Measurements from ENCODE around the gene SLC17A4.

DNA sequence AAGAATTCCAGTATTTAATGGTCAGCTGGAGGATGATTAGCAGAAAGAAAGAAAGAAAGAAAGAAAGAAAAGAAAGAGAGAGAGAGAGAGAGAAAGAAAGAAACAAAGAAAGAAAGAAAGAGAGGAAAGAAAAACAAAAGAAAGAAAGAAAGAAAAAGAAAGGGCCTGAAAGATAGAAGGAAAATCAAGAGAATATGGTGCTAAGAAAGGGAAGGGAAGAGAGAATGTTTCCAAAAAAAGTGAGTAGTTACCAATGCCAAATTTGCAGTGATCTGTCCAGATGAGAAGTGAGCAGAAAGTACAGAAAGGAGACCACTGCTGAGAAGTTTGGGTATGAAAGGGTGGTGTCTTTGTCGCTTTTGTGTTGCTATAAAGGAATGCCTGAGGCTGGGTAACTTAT is 26.6 kb downstream of the SLC17A4 start:
- no peak for TF ChIP-seq RAD21 (IDR thresholded peaks at IDR 0.05; ENCODE audit: insufficient read depth, low read depth, low read length)
- TF ChIP-seq NFXL1 (IDR thresholded peaks at IDR 0.05; ENCODE audit: borderline replicate concordance): no peak
- TF ChIP-seq, protein P1, sequence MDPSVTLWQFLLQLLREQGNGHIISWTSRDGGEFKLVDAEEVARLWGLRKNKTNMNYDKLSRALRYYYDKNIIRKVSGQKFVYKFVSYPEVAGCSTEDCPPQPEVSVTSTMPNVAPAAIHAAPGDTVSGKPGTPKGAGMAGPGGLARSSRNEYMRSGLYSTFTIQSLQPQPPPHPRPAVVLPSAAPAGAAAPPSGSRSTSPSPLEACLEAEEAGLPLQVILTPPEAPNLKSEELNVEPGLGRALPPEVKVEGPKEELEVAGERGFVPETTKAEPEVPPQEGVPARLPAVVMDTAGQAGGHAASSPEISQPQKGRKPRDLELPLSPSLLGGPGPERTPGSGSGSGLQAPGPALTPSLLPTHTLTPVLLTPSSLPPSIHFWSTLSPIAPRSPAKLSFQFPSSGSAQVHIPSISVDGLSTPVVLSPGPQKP (IDR thresholded peaks at IDR 0.05; ENCODE audit: low read depth, low read length): no peak
- TF ChIP-seq, protein P2, sequence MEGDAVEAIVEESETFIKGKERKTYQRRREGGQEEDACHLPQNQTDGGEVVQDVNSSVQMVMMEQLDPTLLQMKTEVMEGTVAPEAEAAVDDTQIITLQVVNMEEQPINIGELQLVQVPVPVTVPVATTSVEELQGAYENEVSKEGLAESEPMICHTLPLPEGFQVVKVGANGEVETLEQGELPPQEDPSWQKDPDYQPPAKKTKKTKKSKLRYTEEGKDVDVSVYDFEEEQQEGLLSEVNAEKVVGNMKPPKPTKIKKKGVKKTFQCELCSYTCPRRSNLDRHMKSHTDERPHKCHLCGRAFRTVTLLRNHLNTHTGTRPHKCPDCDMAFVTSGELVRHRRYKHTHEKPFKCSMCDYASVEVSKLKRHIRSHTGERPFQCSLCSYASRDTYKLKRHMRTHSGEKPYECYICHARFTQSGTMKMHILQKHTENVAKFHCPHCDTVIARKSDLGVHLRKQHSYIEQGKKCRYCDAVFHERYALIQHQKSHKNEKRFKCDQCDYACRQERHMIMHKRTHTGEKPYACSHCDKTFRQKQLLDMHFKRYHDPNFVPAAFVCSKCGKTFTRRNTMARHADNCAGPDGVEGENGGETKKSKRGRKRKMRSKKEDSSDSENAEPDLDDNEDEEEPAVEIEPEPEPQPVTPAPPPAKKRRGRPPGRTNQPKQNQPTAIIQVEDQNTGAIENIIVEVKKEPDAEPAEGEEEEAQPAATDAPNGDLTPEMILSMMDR (IDR thresholded peaks at IDR 0.05 in 2 of 3, conservative IDR thresholded peaks at IDR 0.05 in 1 of 3; ENCODE audit: control insufficient read depth in 2 of 3, extremely low read depth in 1 of 3, insufficient read depth in 1 of 3, low read depth in 3 of 3, low read length in 3 of 3): no peak
- no peak for TF ChIP-seq SREBF2 (IDR thresholded peaks at IDR 0.05; ENCODE audit: low read length)
- no peak for TF ChIP-seq EGR1 (IDR thresholded peaks at IDR 0.05; ENCODE audit: borderline replicate concordance in 1 of 2, low read depth in 2 of 2, low read length in 2 of 2)
- TF ChIP-seq ZSCAN29 (IDR thresholded peaks at IDR 0.05): no peak
- no peak for TF ChIP-seq ATF7 (IDR thresholded peaks at IDR 0.05; ENCODE audit: low read depth)
- TF ChIP-seq RCOR1 (conservative IDR thresholded peaks at IDR 0.05; ENCODE audit: low read depth, low read length): no peak
- no peak for TF ChIP-seq POLR2AphosphoS5 (IDR thresholded peaks at IDR 0.05; ENCODE audit: low read length)
- no peak for TF ChIP-seq KDM1A (IDR thresholded peaks at IDR 0.05; ENCODE audit: borderline replicate concordance)
- no peak for TF ChIP-seq MYC (IDR thresholded peaks at IDR 0.05; ENCODE audit: insufficient read depth, insufficient read length, insufficient replicate concordance, low read length, severe bottlenecking)
- no peak for TF ChIP-seq EP300 (IDR thresholded peaks at IDR 0.05; ENCODE audit: borderline replicate concordance in 1 of 2, control insufficient read depth in 1 of 2, low read depth in 2 of 2, low read length in 2 of 2)
- TF ChIP-seq, protein P3, sequence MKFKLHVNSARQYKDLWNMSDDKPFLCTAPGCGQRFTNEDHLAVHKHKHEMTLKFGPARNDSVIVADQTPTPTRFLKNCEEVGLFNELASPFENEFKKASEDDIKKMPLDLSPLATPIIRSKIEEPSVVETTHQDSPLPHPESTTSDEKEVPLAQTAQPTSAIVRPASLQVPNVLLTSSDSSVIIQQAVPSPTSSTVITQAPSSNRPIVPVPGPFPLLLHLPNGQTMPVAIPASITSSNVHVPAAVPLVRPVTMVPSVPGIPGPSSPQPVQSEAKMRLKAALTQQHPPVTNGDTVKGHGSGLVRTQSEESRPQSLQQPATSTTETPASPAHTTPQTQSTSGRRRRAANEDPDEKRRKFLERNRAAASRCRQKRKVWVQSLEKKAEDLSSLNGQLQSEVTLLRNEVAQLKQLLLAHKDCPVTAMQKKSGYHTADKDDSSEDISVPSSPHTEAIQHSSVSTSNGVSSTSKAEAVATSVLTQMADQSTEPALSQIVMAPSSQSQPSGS (IDR thresholded peaks at IDR 0.05; ENCODE audit: low read length): no peak

Measured in GM12878 (cell line).